ENCODE data around the gene DAD1. TPM values are rescaled to one million over a fixed set of nuclear protein-coding genes. Genes with fewer than 3 reads are reported as not detected.

The DAD1 gene
- total and polyA plus RNA-seq, 12 donors = 91.8 to 537 (median 291) TPM

DNA sequence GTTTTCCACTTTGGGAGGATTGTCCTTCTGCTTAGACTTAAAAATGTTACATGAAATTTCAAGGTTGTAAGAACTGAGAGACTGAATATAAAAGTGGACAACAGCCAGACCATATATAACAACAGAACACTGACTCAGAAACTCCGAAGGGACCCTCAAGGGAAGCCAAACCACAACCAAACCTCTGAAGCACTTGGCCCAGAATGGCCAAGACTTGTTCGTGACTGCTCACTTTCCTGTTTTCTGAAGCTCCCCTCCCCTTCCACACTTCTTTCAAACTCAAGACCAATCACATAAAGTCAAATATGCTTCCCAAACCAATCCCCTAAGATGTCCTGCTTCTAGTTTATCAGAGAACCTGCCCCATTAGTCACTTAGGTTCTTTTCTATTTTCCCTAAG lies 41.5 kb upstream of the DAD1 start:
- no peak overlapping the region for H3K4me3 ChIP-seq
- H3K27ac ChIP-seq = no peak overlapping the region
- DNase-seq = no peak
- WGBS, 4 donors = 68 to 82% (median 75%) methylated on average over 2 of the region's 2 CpGs
- no peaks in the 10 kb centered on the region for H3K9me3 ChIP-seq (replicated peaks in 1 of 3)
- intact Hi-C loops (cut with DNase I) = no loop called here
- no peaks in the 10 kb centered on the region for H3K4me1 ChIP-seq (replicated peaks in 1 of 2)
- H3K27me3 ChIP-seq = no peaks in the 10 kb centered on the region
- TF ChIP-seq, protein P1, sequence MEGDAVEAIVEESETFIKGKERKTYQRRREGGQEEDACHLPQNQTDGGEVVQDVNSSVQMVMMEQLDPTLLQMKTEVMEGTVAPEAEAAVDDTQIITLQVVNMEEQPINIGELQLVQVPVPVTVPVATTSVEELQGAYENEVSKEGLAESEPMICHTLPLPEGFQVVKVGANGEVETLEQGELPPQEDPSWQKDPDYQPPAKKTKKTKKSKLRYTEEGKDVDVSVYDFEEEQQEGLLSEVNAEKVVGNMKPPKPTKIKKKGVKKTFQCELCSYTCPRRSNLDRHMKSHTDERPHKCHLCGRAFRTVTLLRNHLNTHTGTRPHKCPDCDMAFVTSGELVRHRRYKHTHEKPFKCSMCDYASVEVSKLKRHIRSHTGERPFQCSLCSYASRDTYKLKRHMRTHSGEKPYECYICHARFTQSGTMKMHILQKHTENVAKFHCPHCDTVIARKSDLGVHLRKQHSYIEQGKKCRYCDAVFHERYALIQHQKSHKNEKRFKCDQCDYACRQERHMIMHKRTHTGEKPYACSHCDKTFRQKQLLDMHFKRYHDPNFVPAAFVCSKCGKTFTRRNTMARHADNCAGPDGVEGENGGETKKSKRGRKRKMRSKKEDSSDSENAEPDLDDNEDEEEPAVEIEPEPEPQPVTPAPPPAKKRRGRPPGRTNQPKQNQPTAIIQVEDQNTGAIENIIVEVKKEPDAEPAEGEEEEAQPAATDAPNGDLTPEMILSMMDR (IDR thresholded peaks at IDR 0.05) = no peak
- TF ChIP-seq POLR2A (IDR thresholded peaks at IDR 0.05) = no peak
- no peaks in the 10 kb centered on the region for H3K36me3 ChIP-seq (replicated peaks in 1 of 2)

DNA sequence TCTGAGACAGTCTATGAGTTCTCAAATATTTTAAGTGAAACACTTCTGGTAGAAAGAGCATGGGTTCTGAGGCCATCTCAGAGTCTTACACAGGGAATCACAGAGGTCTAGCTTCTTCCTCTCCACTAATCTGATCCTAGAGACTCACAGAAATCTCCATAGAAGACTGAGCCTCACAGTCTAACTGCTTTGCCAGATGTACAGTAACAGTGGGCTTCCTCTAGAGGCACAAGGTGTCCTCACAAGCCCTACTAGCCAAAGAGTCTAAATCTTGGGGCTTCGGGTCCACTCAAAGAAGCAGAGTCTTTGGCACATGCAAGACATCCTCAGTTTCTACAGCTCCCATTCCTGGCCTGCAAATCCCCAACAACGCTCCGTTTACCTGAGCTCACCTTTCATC lies 41.0 kb upstream of the DAD1 start:
- Histone ChIP-seq H3K27ac (no peak overlapping the region), H3K27me3 (no peaks in the 10 kb centered on the region), H3K36me3 (replicated peaks in 1 of 2) (no peaks in the 10 kb centered on the region), H3K9me3 (replicated peaks in 1 of 3) (no peaks in the 10 kb centered on the region), H3K4me3 (no peak overlapping the region), H3K4me1 (replicated peaks in 1 of 2) (no peaks in the 10 kb centered on the region)
- intact Hi-C loops (cut with DNase I) = no loop called here
- TF ChIP-seq, protein P1 (IDR thresholded peaks at IDR 0.05) = no peak
- no peak for TF ChIP-seq POLR2A (IDR thresholded peaks at IDR 0.05)
- DNase-seq = no peak
- WGBS, 4 donors = 92 to 96% (median 94%) methylated on average over 3 of the region's 3 CpGs

DNA sequence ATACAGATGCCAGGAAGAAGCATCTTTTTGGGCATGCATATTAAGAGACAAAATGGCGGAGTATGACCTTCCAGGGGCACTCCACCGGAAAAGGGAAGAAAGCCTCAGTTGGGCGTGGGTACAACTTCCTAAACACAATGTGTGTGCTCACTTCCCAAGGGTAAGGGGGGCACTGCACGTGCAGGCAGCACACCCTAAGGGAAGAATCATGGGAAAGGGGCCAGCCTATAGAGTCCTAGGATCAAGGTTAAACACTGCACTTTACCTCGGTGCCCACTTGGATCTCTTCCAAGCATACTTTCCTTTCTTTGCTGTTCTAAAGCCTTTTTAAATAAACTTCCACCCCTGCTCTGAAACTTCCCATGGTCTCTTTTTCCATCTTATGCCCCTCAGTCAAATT lies 40.3 kb upstream of the DAD1 start:
- Histone ChIP-seq H3K27ac (no peak overlapping the region), H3K4me3 (no peak overlapping the region), H3K4me1 (replicated peaks in 1 of 2) (no peaks in the 10 kb centered on the region), H3K27me3 (no peaks in the 10 kb centered on the region), H3K36me3 (replicated peaks in 1 of 2) (no peaks in the 10 kb centered on the region), H3K9me3 (replicated peaks in 1 of 3) (no peaks in the 10 kb centered on the region)
- intact Hi-C loops (cut with DNase I) = no loop called here
- no peak for DNase-seq
- WGBS, 4 donors = 57 to 66% (median 62%) methylated on average over 5 of the region's 5 CpGs
- TF ChIP-seq POLR2A (IDR thresholded peaks at IDR 0.05) = no peak
- TF ChIP-seq, protein P1 (IDR thresholded peaks at IDR 0.05) = no peak

DNA sequence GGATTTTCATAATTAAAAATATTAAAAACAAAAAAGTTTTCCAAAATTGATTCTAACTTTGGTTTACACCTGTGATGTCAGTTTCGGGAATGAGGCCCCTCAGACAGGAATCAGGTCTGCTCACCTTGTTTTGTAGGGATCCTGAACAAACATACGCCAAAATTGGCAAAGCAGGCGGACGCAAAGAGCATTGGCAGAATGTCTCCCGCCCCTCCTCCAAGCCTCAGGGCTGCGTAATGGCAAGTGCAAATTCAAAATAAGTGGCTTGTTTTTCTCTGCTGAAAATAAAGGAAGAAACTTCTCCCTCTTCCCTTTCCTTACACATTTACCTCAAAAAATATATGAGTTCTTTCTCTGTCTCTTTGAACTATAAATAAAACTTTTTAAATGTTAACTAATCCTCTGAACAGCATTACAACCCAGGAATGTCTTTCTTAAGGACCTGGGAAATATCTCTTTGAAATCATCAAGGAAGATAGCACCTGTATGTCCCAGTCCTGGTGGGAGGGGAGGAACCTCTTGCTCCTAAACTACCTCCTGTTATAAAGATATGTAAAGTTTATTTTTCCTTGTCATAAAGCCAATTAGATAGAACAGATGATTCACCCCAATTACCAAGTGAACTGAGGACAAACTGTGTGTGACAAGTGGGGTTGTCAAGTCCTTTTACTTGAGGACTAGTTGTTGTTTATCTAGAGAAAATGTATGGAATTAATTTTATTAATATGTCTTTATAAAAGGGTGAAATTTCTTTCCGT lies 38.7 kb upstream of the DAD1 start:
- H3K4me3 ChIP-seq = no peak overlapping the region
- peaks cover 0 to 5% of the 10 kb centered on the region in 2 donors for H3K4me1 ChIP-seq (replicated peaks in 1 of 2)
- intact Hi-C loops (cut with DNase I) = no loop called here
- H3K27ac ChIP-seq = no peak overlapping the region
- TF ChIP-seq POLR2A (IDR thresholded peaks at IDR 0.05) = no peak
- TF ChIP-seq, protein P1 (IDR thresholded peaks at IDR 0.05) = no peak
- no peaks in the 10 kb centered on the region for H3K9me3 ChIP-seq (replicated peaks in 1 of 3)
- no peak for DNase-seq
- no peaks in the 10 kb centered on the region for H3K27me3 ChIP-seq
- no peaks in the 10 kb centered on the region for H3K36me3 ChIP-seq (replicated peaks in 1 of 2)
- 74 to 92% (median 80%) methylated on average over 7 of the region's 7 CpGs for WGBS, 4 donors

All from adrenal gland (tissue), 12 donors.